Vagina (tissue), 2 donors: ENCODE results near the gene MAN1C1.

Experiments
- POLR2A ChIP-seq, 2 donors: fragments of 450-650 bp; IDR thresholded peaks; one replicate each; pipeline ENCODE4 v1.6.1; 2017; ENCODE audit warnings: antibody characterized with exemption in 2 of 2, mild to moderate bottlenecking in 2 of 2, moderate library complexity in 2 of 2
- TF ChIP-seq, protein P1 (sequence below), 3 experiments: fragments of 450-650 bp in 2 of 3; fragments of 200-600 bp in 1 of 3; sonication (generic) in 1 of 3; IDR thresholded peaks; one replicate each; pipeline ENCODE4 v1.5.1; 2017 to 2019; ENCODE audit warnings: antibody characterized with exemption in 3 of 3, mild to moderate bottlenecking in 2 of 3, moderate library complexity in 2 of 3

DNA sequence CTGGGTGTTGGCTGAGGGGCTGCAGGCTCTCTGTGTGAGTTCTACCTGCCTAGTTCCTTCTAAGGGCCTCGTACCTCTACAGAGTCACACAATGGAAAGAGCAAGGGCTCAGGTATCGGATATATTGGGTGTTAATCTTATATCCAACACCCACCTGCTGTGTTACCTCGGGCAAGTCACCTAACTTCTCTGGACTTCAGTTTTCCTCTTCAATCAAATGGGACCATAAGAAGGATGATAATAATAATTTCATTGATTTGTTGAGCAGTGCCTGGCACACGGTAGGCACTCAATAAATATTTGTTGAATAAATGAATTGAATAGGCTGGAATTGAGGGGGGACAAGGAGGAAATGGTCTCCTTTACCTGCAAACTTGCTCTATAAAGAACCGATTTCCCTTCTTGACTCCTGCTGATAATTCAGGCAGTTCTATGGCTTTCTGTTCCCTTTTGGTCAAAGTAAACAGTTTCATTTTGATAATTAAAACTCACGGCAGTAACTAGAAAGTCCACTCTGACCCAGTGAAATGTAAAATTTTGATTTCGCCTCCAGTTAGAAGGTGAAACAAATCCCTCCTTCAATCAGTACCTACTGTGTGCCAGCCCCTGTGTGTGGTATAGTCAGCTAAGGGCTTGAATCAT lies 16.5 kb upstream of the MAN1C1 start:
- no peak for TF ChIP-seq POLR2A (IDR thresholded peaks at IDR 0.05)
- TF ChIP-seq, protein P1, sequence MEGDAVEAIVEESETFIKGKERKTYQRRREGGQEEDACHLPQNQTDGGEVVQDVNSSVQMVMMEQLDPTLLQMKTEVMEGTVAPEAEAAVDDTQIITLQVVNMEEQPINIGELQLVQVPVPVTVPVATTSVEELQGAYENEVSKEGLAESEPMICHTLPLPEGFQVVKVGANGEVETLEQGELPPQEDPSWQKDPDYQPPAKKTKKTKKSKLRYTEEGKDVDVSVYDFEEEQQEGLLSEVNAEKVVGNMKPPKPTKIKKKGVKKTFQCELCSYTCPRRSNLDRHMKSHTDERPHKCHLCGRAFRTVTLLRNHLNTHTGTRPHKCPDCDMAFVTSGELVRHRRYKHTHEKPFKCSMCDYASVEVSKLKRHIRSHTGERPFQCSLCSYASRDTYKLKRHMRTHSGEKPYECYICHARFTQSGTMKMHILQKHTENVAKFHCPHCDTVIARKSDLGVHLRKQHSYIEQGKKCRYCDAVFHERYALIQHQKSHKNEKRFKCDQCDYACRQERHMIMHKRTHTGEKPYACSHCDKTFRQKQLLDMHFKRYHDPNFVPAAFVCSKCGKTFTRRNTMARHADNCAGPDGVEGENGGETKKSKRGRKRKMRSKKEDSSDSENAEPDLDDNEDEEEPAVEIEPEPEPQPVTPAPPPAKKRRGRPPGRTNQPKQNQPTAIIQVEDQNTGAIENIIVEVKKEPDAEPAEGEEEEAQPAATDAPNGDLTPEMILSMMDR (IDR thresholded peaks at IDR 0.05): no peak
